ENCODE data around the gene RALY.

GRCh38 chr20:34095825-34096224 is 102.1 kb downstream of the RALY start:
- no peak for TF ChIP-seq POLR2AphosphoS5 (IDR thresholded peaks at IDR 0.05; ENCODE audit: low read depth, low read length)
- TF ChIP-seq POLR2A (IDR thresholded peaks at IDR 0.05; ENCODE audit: low read depth, low read length) = no peak
- no peak for TF ChIP-seq POU2F2 (IDR thresholded peaks at IDR 0.05; ENCODE audit: low read depth, low read length)
- TF ChIP-seq SPI1 (IDR thresholded peaks at IDR 0.05; ENCODE audit: low read depth, low read length) = no peak
- TF ChIP-seq TAF1 (IDR thresholded peaks at IDR 0.05; ENCODE audit: low read depth, low read length) = no peak
- no peak for TF ChIP-seq PAX5 (IDR thresholded peaks at IDR 0.05; ENCODE audit: insufficient read depth, low read length, severe bottlenecking)

Data from GM12891 (cell line).